Measurements from ENCODE around the gene ISM1.

ISM1 gene

GRCh38 chr20:13289031-13289430 lies 68.0 kb downstream of the ISM1 start:
- no peak overlapping the region for H3K27ac Mint-ChIP-seq
- no peak for DNase-seq (ENCODE audit: low spot score)
- no peaks in the 10 kb centered on the region for H3K9me3 Mint-ChIP-seq
- H3K36me3 Mint-ChIP-seq (ENCODE audit: low read depth): no peaks in the 10 kb centered on the region
- H3K27me3 Mint-ChIP-seq (ENCODE audit: low read depth): no peaks in the 10 kb centered on the region
- H3K4me3 Mint-ChIP-seq: no peak overlapping the region
- no peaks in the 10 kb centered on the region for H3K4me1 Mint-ChIP-seq (ENCODE audit: low read depth)

GRCh38 chr20:13290724-13291123 lies 69.7 kb downstream of the ISM1 start:
- DNase-seq (ENCODE audit: low spot score): no peak
- Mint-ChIP-seq H3K36me3 (ENCODE audit: low read depth) (no peaks in the 10 kb centered on the region), H3K27me3 (ENCODE audit: low read depth) (no peaks in the 10 kb centered on the region), H3K4me1 (ENCODE audit: low read depth) (no peaks in the 10 kb centered on the region), H3K4me3 (no peak overlapping the region), H3K27ac (no peak overlapping the region), H3K9me3 (no peaks in the 10 kb centered on the region)

- Mint-ChIP-seq H3K4me3 (no peak overlapping the region), H3K27me3 (ENCODE audit: low read depth) (no peaks in the 10 kb centered on the region), H3K4me1 (ENCODE audit: low read depth) (no peaks in the 10 kb centered on the region), H3K9me3 (no peaks in the 10 kb centered on the region), H3K27ac (no peak overlapping the region), H3K36me3 (ENCODE audit: low read depth) (no peaks in the 10 kb centered on the region)
- no peak for DNase-seq (ENCODE audit: low spot score)
Measured at GRCh38 chr20:13291157-13291556, 70.1 kb downstream of the ISM1 start.

GRCh38 chr20:13292201-13292885 lies 71.3 kb downstream of the ISM1 start:
- Mint-ChIP-seq H3K27me3 (ENCODE audit: low read depth) (no peaks in the 10 kb centered on the region), H3K36me3 (ENCODE audit: low read depth) (no peaks in the 10 kb centered on the region), H3K27ac (no peak overlapping the region), H3K4me1 (ENCODE audit: low read depth) (no peaks in the 10 kb centered on the region), H3K4me3 (no peak overlapping the region), H3K9me3 (no peaks in the 10 kb centered on the region)
- DNase-seq (ENCODE audit: low spot score): no peak

GRCh38 chr20:13294522-13294921 lies 73.4 kb downstream of the ISM1 start:
- no peaks in the 10 kb centered on the region for H3K4me1 Mint-ChIP-seq (ENCODE audit: low read depth)
- H3K27ac Mint-ChIP-seq: no peak overlapping the region
- DNase-seq (ENCODE audit: low spot score): no peak
- no peaks in the 10 kb centered on the region for H3K9me3 Mint-ChIP-seq
- no peaks in the 10 kb centered on the region for H3K27me3 Mint-ChIP-seq (ENCODE audit: low read depth)
- H3K4me3 Mint-ChIP-seq: no peak overlapping the region
- no peaks in the 10 kb centered on the region for H3K36me3 Mint-ChIP-seq (ENCODE audit: low read depth)

GRCh38 chr20:13295637-13296036 lies 74.6 kb downstream of the ISM1 start:
- no peaks in the 10 kb centered on the region for H3K4me1 Mint-ChIP-seq (ENCODE audit: low read depth)
- H3K27me3 Mint-ChIP-seq (ENCODE audit: low read depth): no peaks in the 10 kb centered on the region
- DNase-seq (ENCODE audit: low spot score): no peak
- no peak overlapping the region for H3K27ac Mint-ChIP-seq
- no peaks in the 10 kb centered on the region for H3K36me3 Mint-ChIP-seq (ENCODE audit: low read depth)
- no peaks in the 10 kb centered on the region for H3K9me3 Mint-ChIP-seq
- no peak overlapping the region for H3K4me3 Mint-ChIP-seq

- no peaks in the 10 kb centered on the region for H3K27me3 Mint-ChIP-seq (ENCODE audit: low read depth)
- no peaks in the 10 kb centered on the region for H3K36me3 Mint-ChIP-seq (ENCODE audit: low read depth)
- H3K27ac Mint-ChIP-seq: no peak overlapping the region
- no peak for DNase-seq (ENCODE audit: low spot score)
- no peaks in the 10 kb centered on the region for H3K4me1 Mint-ChIP-seq (ENCODE audit: low read depth)
- no peak overlapping the region for H3K4me3 Mint-ChIP-seq
- no peaks in the 10 kb centered on the region for H3K9me3 Mint-ChIP-seq
Measured at GRCh38 chr20:13296070-13296469, 75.0 kb downstream of the ISM1 start.

- H3K9me3 Mint-ChIP-seq: no peaks in the 10 kb centered on the region
- DNase-seq (ENCODE audit: low spot score): no peak
- no peaks in the 10 kb centered on the region for H3K27me3 Mint-ChIP-seq (ENCODE audit: low read depth)
- no peak overlapping the region for H3K27ac Mint-ChIP-seq
- no peak overlapping the region for H3K4me3 Mint-ChIP-seq
- no peaks in the 10 kb centered on the region for H3K36me3 Mint-ChIP-seq (ENCODE audit: low read depth)
- no peaks in the 10 kb centered on the region for H3K4me1 Mint-ChIP-seq (ENCODE audit: low read depth)
Measured at GRCh38 chr20:13297147-13297899, 76.2 kb downstream of the ISM1 start.

GRCh38 chr20:13298692-13299373 lies 77.8 kb downstream of the ISM1 start:
- Mint-ChIP-seq H3K4me1 (ENCODE audit: low read depth) (no peaks in the 10 kb centered on the region), H3K27ac (no peak overlapping the region), H3K9me3 (no peaks in the 10 kb centered on the region), H3K4me3 (no peak overlapping the region), H3K36me3 (ENCODE audit: low read depth) (no peaks in the 10 kb centered on the region), H3K27me3 (ENCODE audit: low read depth) (no peaks in the 10 kb centered on the region)
- no peak for DNase-seq (ENCODE audit: low spot score)

GRCh38 chr20:13299401-13299800 lies 78.3 kb downstream of the ISM1 start:
- H3K27me3 Mint-ChIP-seq (ENCODE audit: low read depth): no peaks in the 10 kb centered on the region
- no peak overlapping the region for H3K27ac Mint-ChIP-seq
- DNase-seq (ENCODE audit: low spot score): no peak
- no peak overlapping the region for H3K4me3 Mint-ChIP-seq
- no peaks in the 10 kb centered on the region for H3K4me1 Mint-ChIP-seq (ENCODE audit: low read depth)
- H3K9me3 Mint-ChIP-seq: no peaks in the 10 kb centered on the region
- H3K36me3 Mint-ChIP-seq (ENCODE audit: low read depth): no peaks in the 10 kb centered on the region

GRCh38 chr20:13301596-13301995 lies 80.5 kb downstream of the ISM1 start:
- no peak overlapping the region for H3K4me3 Mint-ChIP-seq
- no peaks in the 10 kb centered on the region for H3K36me3 Mint-ChIP-seq (ENCODE audit: low read depth)
- H3K9me3 Mint-ChIP-seq: no peaks in the 10 kb centered on the region
- H3K4me1 Mint-ChIP-seq (ENCODE audit: low read depth): no peaks in the 10 kb centered on the region
- H3K27me3 Mint-ChIP-seq (ENCODE audit: low read depth): no peaks in the 10 kb centered on the region
- no peak for DNase-seq (ENCODE audit: low spot score)
- no peak overlapping the region for H3K27ac Mint-ChIP-seq

GRCh38 chr20:13302647-13303450 lies 81.8 kb downstream of the ISM1 start:
- H3K4me3 Mint-ChIP-seq: no peak overlapping the region
- no peaks in the 10 kb centered on the region for H3K4me1 Mint-ChIP-seq (ENCODE audit: low read depth)
- H3K9me3 Mint-ChIP-seq: no peaks in the 10 kb centered on the region
- H3K36me3 Mint-ChIP-seq (ENCODE audit: low read depth): no peaks in the 10 kb centered on the region
- DNase-seq (ENCODE audit: low spot score): peak; percentile 27
- H3K27me3 Mint-ChIP-seq (ENCODE audit: low read depth): no peaks in the 10 kb centered on the region
- H3K27ac Mint-ChIP-seq: no peak overlapping the region

- Mint-ChIP-seq H3K4me3 (no peak overlapping the region), H3K4me1 (ENCODE audit: low read depth) (no peaks in the 10 kb centered on the region), H3K27me3 (ENCODE audit: low read depth) (no peaks in the 10 kb centered on the region), H3K27ac (no peak overlapping the region), H3K36me3 (ENCODE audit: low read depth) (no peaks in the 10 kb centered on the region), H3K9me3 (no peaks in the 10 kb centered on the region)
- no peak for DNase-seq (ENCODE audit: low spot score)
Measured at GRCh38 chr20:13305284-13305683, 84.2 kb downstream of the ISM1 start.
